Pons (tissue), 1 donor: ENCODE results near the gene ASL.
"Not testable (repeated sequence)": the region's sequence is repeated elsewhere in the genome, so short reads cannot be mapped to it uniquely, and the experiment has no call there.

ENCODE experiments used
- DNase-seq: peaks from one replicate; pipeline ENCODE4 v3.0.0-alpha.2; 2016; ENCODE audit warnings: low spot score

Gene ASL

GRCh38 chr7:66075590-66076461, at the start of gene ASL:
Gene ASL, plus strand, starts transcription at chr7:66075819. Its CDS starts 263 bp downstream, at chr7:66076082.
- DNase-seq: peak; percentile 95

- not testable (repeated sequence) for DNase-seq
Measured at GRCh38 chr7:66028342-66028741, 47.3 kb upstream of the ASL start.

GRCh38 chr7:66033471-66034385, 41.9 kb upstream of the ASL start:
- no peak for DNase-seq

GRCh38 chr7:66034436-66035010, 41.1 kb upstream of the ASL start:
- DNase-seq: not testable (repeated sequence)

GRCh38 chr7:66036382-66036781, 39.2 kb upstream of the ASL start:
- no peak for DNase-seq

GRCh38 chr7:66036788-66037187, 38.8 kb upstream of the ASL start:
- DNase-seq: no peak

GRCh38 chr7:66039094-66039670, 36.4 kb upstream of the ASL start:
- no peak for DNase-seq

GRCh38 chr7:66043681-66044497, 31.7 kb upstream of the ASL start:
- peak; percentile 7 for DNase-seq

- DNase-seq: not testable (repeated sequence)
Measured at GRCh38 chr7:66044498-66044854, 31.1 kb upstream of the ASL start.

GRCh38 chr7:66047426-66047825, 28.2 kb upstream of the ASL start:
- no peak for DNase-seq

GRCh38 chr7:66049886-66050285, 25.7 kb upstream of the ASL start:
- DNase-seq: not testable (repeated sequence)

GRCh38 chr7:66050337-66050957, 25.2 kb upstream of the ASL start:
- no peak for DNase-seq

- DNase-seq: no peak
Measured at GRCh38 chr7:66050990-66051448, 24.6 kb upstream of the ASL start.

- no peak for DNase-seq
Measured at GRCh38 chr7:66052447-66052846, 23.2 kb upstream of the ASL start.

- DNase-seq: no peak
Measured at GRCh38 chr7:66054063-66054462, 21.6 kb upstream of the ASL start.

GRCh38 chr7:66055321-66055956, 20.2 kb upstream of the ASL start:
- no peak for DNase-seq

GRCh38 chr7:66060796-66061195, 14.8 kb upstream of the ASL start:
- DNase-seq: no peak

GRCh38 chr7:66069732-66070131, 5.9 kb upstream of the ASL start:
- DNase-seq: no peak

- no peak for DNase-seq
Measured at GRCh38 chr7:66070222-66070621, 5.4 kb upstream of the ASL start.

- not testable (repeated sequence) for DNase-seq
Measured at GRCh38 chr7:66072208-66072607, 3.4 kb upstream of the ASL start.
